Trophoblast cell (in vitro differentiated cells and primary cell): ENCODE measurements around the gene TMEM50A.
"Not testable (repeated sequence)": the region's sequence is repeated elsewhere in the genome, so short reads cannot be mapped to it uniquely, and the experiment has no call there.

Source experiments
- DNase-seq, 2 donors: peaks; one replicate each; pipeline ENCODE4 v3.0.0-alpha.2; 2016
- H2AFZ ChIP-seq: 2 replicates; pipeline ENCODE4 v1.6.1; 2013; ENCODE audit warnings: low read length, moderate library complexity, mild to moderate bottlenecking; ENCODE audit not compliant: insufficient read depth, poor library complexity
- H2AK5ac ChIP-seq: 2 replicates; pipeline ENCODE4 v1.6.1; 2013; ENCODE audit warnings: mild to moderate bottlenecking, low read length
- H2BK120ac ChIP-seq: 2 replicates; pipeline ENCODE4 v1.6.1; 2013; ENCODE audit warnings: low read length, mild to moderate bottlenecking, moderate library complexity; ENCODE audit not compliant: insufficient read depth, poor library complexity
- H2BK12ac ChIP-seq: 2 replicates; pipeline ENCODE4 v1.6.1; 2013; ENCODE audit warnings: mild to moderate bottlenecking, low read length, moderate library complexity
- H2BK5ac ChIP-seq: 2 replicates; pipeline ENCODE4 v1.6.1; 2013; ENCODE audit warnings: low read length, low read depth, moderate library complexity, mild to moderate bottlenecking; ENCODE audit not compliant: poor library complexity
- H3K14ac ChIP-seq: 2 replicates; pipeline ENCODE4 v1.6.1; 2013; ENCODE audit warnings: mild to moderate bottlenecking, low read length
- H3K18ac ChIP-seq: 2 replicates; pipeline ENCODE4 v1.6.1; 2013; ENCODE audit warnings: mild to moderate bottlenecking, low read length
- H3K23ac ChIP-seq: 2 replicates; pipeline ENCODE4 v1.6.1; 2013; ENCODE audit warnings: low read length
- H3K27ac ChIP-seq: 2 replicates; pipeline ENCODE4 v1.5.1; 2013; ENCODE audit warnings: low read depth, mild to moderate bottlenecking, inconsistent platforms, low read length, moderate library complexity
- H3K27me3 ChIP-seq: 2 replicates; pipeline ENCODE4 v1.6.1; 2013; ENCODE audit warnings: inconsistent platforms, mild to moderate bottlenecking, low read length, moderate library complexity; ENCODE audit not compliant: insufficient read depth
- H3K36me3 ChIP-seq, 2 experiments: 1 replicate in 1 of 2; 2 replicates in 1 of 2; pipeline ENCODE4 v1.6.1; 2013; ENCODE audit warnings: low read length in 2 of 2, mild to moderate bottlenecking in 2 of 2, moderate library complexity in 1 of 2; ENCODE audit not compliant: insufficient read depth in 2 of 2, control insufficient read depth in 1 of 2
- H3K4ac ChIP-seq: 2 replicates; pipeline ENCODE4 v1.6.1; 2013; ENCODE audit warnings: low read depth, mild to moderate bottlenecking, low read length, moderate library complexity
- H3K4me1 ChIP-seq, 2 experiments: 1 replicate in 1 of 2; 2 replicates in 1 of 2; pipeline ENCODE4 v1.6.1; 2013; ENCODE audit warnings: low read length in 2 of 2, mild to moderate bottlenecking in 2 of 2, moderate library complexity in 1 of 2; ENCODE audit not compliant: insufficient read depth in 2 of 2, control insufficient read depth in 1 of 2
- H3K4me2 ChIP-seq: 2 replicates; pipeline ENCODE4 v1.6.1; 2013; ENCODE audit warnings: inconsistent platforms, mild to moderate bottlenecking, low read length, moderate library complexity
- H3K4me3 ChIP-seq: 2 replicates; pipeline ENCODE4 v1.5.1; 2013; ENCODE audit warnings: mild to moderate bottlenecking, low read depth, low read length, inconsistent platforms
- H3K79me1 ChIP-seq: one replicate; pipeline ENCODE4 v1.6.1; 2013; ENCODE audit warnings: low read length
- H3K79me2 ChIP-seq: 2 replicates; pipeline ENCODE4 v1.6.1; 2013; ENCODE audit warnings: low read length, mild to moderate bottlenecking; ENCODE audit not compliant: control insufficient read depth, insufficient read depth, poor library complexity
- H3K9ac ChIP-seq: 2 replicates; pipeline ENCODE4 v1.6.1; 2013; ENCODE audit warnings: mild to moderate bottlenecking, low read length
- H3K9me3 ChIP-seq: 2 replicates; pipeline ENCODE4 v1.6.1; 2013; ENCODE audit warnings: low read depth, mild to moderate bottlenecking, control low read depth, inconsistent platforms, low read length; ENCODE audit not compliant: insufficient read depth
- H4K12ac ChIP-seq: 2 replicates; pipeline ENCODE4 v1.6.1; 2013; ENCODE audit warnings: low read depth, mild to moderate bottlenecking, low read length, moderate library complexity
- H4K8ac ChIP-seq: 2 replicates; pipeline ENCODE4 v1.6.1; 2013; ENCODE audit warnings: low read depth, mild to moderate bottlenecking, low read length, moderate library complexity
- H4K91ac ChIP-seq: one replicate; pipeline ENCODE4 v1.6.1; 2013; ENCODE audit warnings: low read depth, mild to moderate bottlenecking, low read length, moderate library complexity
- WGBS: extraction: QIAGEN DNeasy Blood & Tissue Kit; methylation state at CpG from one replicate; pipeline ENCODE4 v1.1.7; 2013; ENCODE audit warnings: missing lambda C conversion rate; ENCODE audit not compliant: insufficient read length, insufficient coverage; ENCODE audit errors: extremely low coverage; 5-methylcytosine and 5-hydroxymethylcytosine counted together

TMEM50A gene

DNA sequence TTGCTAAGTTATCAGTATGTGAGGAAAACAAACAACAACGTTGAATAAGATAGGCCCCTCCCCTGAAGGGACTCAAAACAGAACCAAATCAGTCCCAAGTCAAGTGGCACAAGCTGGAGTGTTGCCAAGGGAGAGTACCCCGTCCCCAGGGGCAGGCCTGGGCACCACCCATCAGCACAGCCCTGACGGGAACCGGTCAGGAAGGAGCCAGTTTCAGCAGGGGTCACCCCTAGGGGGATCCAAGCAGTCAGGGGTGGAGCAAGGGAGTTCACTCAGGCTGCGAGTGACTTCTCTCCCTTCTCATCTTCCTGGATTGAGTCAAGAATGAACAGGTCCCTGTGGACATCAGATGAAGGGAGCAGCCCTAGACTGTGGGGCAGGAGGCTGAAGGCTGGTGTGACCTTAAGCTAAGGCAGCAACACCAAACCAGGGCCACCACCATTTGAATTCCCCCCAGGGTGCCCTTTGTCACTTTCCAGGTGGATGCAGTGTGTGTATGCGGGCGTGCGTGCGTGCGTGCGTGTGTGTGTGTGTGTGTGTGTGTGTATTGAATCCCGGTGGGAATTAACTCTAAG lies 67.7 kb downstream of the TMEM50A start:
- H3K23ac ChIP-seq = not testable (repeated sequence)
- WGBS = no CpG with 5 or more reads among the region's 12 CpGs

DNA sequence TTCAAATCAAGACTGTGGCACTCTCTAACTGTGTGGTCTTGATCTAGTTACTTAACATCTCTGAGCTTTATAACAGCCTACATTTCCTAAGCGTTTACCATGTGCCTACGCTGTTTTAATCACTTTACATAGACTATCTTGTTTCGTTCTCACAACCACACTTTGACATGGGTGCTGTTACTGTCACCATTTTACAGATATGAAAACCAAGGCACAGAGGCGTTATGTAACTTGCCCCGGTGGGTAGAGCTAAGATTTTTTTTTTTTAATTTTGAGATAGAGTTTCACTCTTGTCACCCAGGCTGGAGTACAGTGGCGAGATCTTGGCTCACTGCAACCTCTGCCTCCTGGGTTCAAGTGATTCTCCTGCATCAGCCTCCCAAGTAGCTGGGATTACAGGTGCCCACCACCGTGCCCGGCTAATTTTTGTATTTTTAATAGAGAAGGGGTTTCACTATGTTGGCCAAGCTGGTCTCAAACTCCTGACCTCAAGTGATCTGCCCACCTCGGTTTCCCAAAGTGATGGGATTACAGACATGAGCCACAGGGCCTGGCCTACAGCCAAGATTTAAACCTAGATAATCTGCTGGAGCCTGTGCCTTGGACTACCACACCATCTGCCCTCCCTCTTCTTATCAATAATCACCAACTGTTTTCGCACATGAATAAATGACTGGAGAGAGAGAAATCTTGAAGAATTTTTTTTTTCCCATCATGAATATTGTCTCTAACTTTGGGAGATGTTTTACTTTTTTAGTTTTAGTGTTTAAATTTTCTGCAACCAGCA lies 71.7 kb downstream of the TMEM50A start:
- not testable (repeated sequence) for H3K14ac ChIP-seq, H3K4me1 ChIP-seq, H3K27ac ChIP-seq, H3K27me3 ChIP-seq, H2AFZ ChIP-seq, H3K79me2 ChIP-seq, H2BK5ac ChIP-seq, H3K79me1 ChIP-seq, H4K91ac ChIP-seq, H3K9me3 ChIP-seq, H3K4me3 ChIP-seq, H2BK120ac ChIP-seq, H4K12ac ChIP-seq, H3K9ac ChIP-seq, H4K8ac ChIP-seq, H3K18ac ChIP-seq, H2BK12ac ChIP-seq, H3K4me2 ChIP-seq, DNase-seq, H3K36me3 ChIP-seq, H2AK5ac ChIP-seq, H3K23ac ChIP-seq, H3K4ac ChIP-seq
- no CpG with 5 or more reads among the region's 10 CpGs for WGBS

More for the DNA sequence above, 67.7 kb downstream of the TMEM50A start:
- not testable (repeated sequence) for H3K4me1 ChIP-seq, H3K18ac ChIP-seq, H3K4me2 ChIP-seq, H3K9ac ChIP-seq, H3K27ac ChIP-seq, H3K27me3 ChIP-seq, H3K79me2 ChIP-seq, H2BK120ac ChIP-seq, H4K91ac ChIP-seq, H4K8ac ChIP-seq, H3K4ac ChIP-seq, H2BK5ac ChIP-seq, H4K12ac ChIP-seq, H3K14ac ChIP-seq, H3K36me3 ChIP-seq, H3K9me3 ChIP-seq, H2AK5ac ChIP-seq, H2AFZ ChIP-seq, DNase-seq, H2BK12ac ChIP-seq, H3K79me1 ChIP-seq, H3K4me3 ChIP-seq
